ENCODE data around the gene TMEM247.

The TMEM247 gene

GRCh38 chr2:46479265-46479664, at the start of gene TMEM247:
TSS of gene TMEM247 (plus strand) at chr2:46479565.
- Histone ChIP-seq H3K36me3 (ENCODE audit: control insufficient read depth, insufficient read depth, low read length) (no peaks in the 10 kb centered on the region), H3K27me3 (replicated peaks; ENCODE audit: control insufficient read depth, insufficient read depth, low read length) (no peaks in the 10 kb centered on the region; the same call in 1 of the 2 replicates), H3K4me3 (replicated peaks; ENCODE audit: low read depth, low read length) (no peak within 1 kb of the TSS)
- DNase-seq (ENCODE audit: extremely low read depth, insufficient read length): no peak
- TF ChIP-seq CTCF (IDR thresholded peaks at IDR 0.05; ENCODE audit: insufficient read depth, low read length, poor library complexity, severe bottlenecking): no peak

GRCh38 chr2:46430413-46430812, 49.0 kb upstream of the TMEM247 start:
- Histone ChIP-seq H3K4me3 (replicated peaks; ENCODE audit: low read depth, low read length) (no peak overlapping the region), H3K36me3 (ENCODE audit: control insufficient read depth, insufficient read depth, low read length) (no peaks in the 10 kb centered on the region), H3K27me3 (replicated peaks; ENCODE audit: control insufficient read depth, insufficient read depth, low read length) (no peaks in the 10 kb centered on the region; the same call in 1 of the 2 replicates)
- TF ChIP-seq CTCF (IDR thresholded peaks at IDR 0.05; ENCODE audit: insufficient read depth, low read length, poor library complexity, severe bottlenecking): no peak
- DNase-seq (ENCODE audit: extremely low read depth, insufficient read length): no peak

- H3K36me3 ChIP-seq (ENCODE audit: control insufficient read depth, insufficient read depth, low read length): no peaks in the 10 kb centered on the region
- H3K4me3 ChIP-seq (replicated peaks; ENCODE audit: low read depth, low read length): no peak overlapping the region
- H3K27me3 ChIP-seq (replicated peaks; ENCODE audit: control insufficient read depth, insufficient read depth, low read length): no peaks in the 10 kb centered on the region; the same call in 1 of the 2 replicates
- no peak for DNase-seq (ENCODE audit: extremely low read depth, insufficient read length)
- TF ChIP-seq CTCF (IDR thresholded peaks at IDR 0.05; ENCODE audit: insufficient read depth, low read length, poor library complexity, severe bottlenecking): no peak
These were observed 48.4 kb upstream of the TMEM247 start for GRCh38 chr2:46430992-46431391.

GRCh38 chr2:46431481-46432235, 47.7 kb upstream of the TMEM247 start:
- no peaks in the 10 kb centered on the region for H3K36me3 ChIP-seq (ENCODE audit: control insufficient read depth, insufficient read depth, low read length)
- H3K27me3 ChIP-seq (replicated peaks; ENCODE audit: control insufficient read depth, insufficient read depth, low read length): no peaks in the 10 kb centered on the region; the same call in 1 of the 2 replicates
- DNase-seq (ENCODE audit: extremely low read depth, insufficient read length): no peak
- TF ChIP-seq CTCF (IDR thresholded peaks at IDR 0.05; ENCODE audit: insufficient read depth, low read length, poor library complexity, severe bottlenecking): no peak
- H3K4me3 ChIP-seq (replicated peaks; ENCODE audit: low read depth, low read length): no peak overlapping the region

- no peak overlapping the region for H3K4me3 ChIP-seq (replicated peaks; ENCODE audit: low read depth, low read length)
- DNase-seq (ENCODE audit: extremely low read depth, insufficient read length): no peak
These were observed 44.5 kb upstream of the TMEM247 start for GRCh38 chr2:46434851-46435273.

More at GRCh38 chr2:46434851-46435273, 44.5 kb upstream of the TMEM247 start:
- Histone ChIP-seq H3K36me3 (ENCODE audit: control insufficient read depth, insufficient read depth, low read length) (no peaks in the 10 kb centered on the region), H3K27me3 (replicated peaks; ENCODE audit: control insufficient read depth, insufficient read depth, low read length) (no peaks in the 10 kb centered on the region; the same call in 1 of the 2 replicates)
- TF ChIP-seq CTCF (IDR thresholded peaks at IDR 0.05; ENCODE audit: insufficient read depth, low read length, poor library complexity, severe bottlenecking): no peak

Data from GM06990 (cell line).